HG02840 (cell line): Measurements from ENCODE around the gene RASD2.

ENCODE experiments used
- ATAC-seq: cut with Tn5 transposase; IDR thresholded peaks from one replicate; pipeline ENCODE4 v1.9.1; 2021; ENCODE audit warnings: mild to moderate bottlenecking, moderate library complexity, moderate number of reproducible peaks; ENCODE audit not compliant: unreplicated experiment, low FRiP score

Gene RASD2

DNA sequence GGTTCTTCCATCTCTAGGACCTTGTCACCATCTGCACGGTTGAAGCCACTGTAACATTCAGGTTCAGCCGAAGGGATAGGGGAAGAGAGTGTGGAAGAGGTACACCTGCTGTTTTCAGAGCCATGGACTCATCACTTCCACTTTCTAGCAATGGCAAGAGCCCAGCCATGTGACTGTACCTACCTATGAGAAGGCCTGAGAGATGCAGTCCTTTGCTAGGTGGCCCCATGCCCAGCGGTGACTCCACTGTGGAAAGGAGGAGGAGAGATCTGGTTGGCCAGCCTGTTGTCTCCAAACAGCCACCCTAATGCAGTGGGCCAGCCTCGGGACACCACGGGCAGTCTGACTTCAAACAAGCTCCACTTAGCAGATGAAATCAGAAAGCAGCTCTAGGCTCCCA lies 16.0 kb downstream of the RASD2 start:
- ATAC-seq, result no peak

DNA sequence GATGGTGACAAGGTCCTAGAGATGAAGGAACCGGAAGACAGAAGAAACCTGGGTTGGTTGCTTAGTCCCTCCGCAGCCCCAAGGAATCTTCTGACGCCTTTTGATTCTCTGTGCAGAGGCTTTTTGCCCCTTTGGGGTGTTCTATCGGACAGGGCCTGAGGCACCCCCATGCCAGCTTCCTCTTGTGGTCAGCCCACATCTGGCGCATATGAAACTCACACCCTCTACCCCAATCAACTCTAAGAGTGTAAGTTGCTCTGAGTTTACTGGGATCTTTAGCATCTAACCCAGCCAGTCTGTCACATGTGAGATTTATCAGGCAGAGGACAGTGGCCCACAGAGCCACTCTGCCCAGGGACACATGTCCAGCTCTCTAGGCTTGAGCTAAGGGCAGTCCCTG lies 17.4 kb downstream of the RASD2 start:
- no peak for ATAC-seq

DNA sequence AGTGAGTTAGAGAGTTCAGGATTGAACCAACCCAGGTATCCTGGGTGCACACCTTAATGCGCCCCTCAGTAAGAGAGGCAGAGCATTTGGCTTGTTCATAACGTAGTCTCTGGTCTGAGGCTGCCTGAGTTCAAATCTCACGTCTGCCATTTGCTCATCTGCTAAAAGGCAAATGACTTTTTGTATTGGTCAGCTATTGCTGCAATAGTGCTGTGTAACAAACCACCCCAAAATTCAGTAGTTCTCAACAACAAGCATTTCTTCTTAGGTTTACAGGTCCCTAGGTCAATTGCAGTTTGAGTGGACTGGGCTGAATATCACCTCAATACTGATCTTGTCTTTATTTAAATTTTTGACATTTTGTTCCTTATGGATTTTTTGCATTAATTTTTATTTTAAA lies 18.1 kb downstream of the RASD2 start:
- ATAC-seq, result no peak

DNA sequence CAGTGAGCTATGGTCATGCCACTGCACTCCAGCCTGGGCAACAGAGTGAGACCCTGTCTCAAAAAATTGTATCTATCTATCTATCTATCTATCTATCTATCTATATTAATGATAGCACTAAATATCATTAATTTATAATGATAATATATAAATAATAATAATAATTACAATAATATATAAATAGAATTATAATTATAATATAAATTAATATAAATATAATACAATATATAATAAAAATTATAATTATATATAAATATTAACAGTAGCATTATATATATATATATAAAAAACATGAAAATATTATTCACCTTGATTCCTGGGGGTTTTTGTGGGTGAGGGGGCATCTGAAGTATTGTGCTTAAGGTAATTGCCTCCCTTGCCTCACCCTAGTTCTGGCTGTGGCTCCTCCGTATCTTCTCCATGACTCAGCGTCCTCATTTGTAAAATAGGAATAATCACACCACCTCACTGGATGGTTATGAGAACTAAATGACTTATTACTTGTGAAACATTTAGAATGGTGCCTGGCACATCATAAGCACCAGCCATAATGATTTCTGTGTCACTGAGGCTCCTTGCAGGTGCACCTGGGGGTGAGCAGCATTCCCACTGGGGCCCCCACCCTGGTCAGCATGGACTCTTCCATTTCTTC lies 18.8 kb downstream of the RASD2 start:
- no peak for ATAC-seq

DNA sequence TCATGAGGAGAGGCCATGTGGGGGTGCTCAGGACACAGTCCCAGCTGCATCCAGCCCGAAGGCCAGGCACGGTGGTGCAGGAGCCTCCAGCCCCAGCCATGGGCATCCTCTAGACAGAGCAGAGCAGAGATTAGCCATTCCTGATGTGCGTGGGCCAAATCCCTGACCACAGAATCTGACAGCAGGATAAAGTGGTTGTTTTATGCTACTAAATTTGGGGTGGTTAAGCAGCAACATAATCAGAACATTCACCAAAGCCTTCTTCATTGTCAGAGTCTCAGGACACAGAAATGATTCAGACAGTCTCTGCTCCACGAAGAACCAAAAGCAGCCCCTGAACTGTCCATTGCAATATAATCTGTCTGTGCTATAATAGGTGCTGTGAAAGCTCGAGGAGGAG lies 19.7 kb downstream of the RASD2 start:
- no peak for ATAC-seq

DNA sequence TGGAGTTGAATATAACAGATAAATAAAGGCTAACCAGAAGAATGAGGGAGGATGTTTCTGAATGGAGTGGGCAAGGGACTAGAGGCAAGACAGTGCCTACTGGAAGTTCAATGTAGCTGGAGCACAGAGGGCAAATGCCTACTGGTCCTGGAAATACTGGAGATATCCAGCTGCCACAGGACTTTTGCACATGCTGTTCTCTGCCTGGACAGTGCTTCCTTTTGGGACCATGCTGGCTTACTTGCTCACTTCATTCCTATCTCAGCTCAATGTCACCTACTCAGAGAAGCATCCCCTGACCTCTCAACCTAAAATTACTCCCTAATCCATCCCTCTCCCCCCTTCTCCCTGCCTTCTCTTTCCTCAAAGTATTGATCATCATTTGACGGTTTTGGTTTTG lies 20.2 kb downstream of the RASD2 start:
- ATAC-seq, result no peak

DNA sequence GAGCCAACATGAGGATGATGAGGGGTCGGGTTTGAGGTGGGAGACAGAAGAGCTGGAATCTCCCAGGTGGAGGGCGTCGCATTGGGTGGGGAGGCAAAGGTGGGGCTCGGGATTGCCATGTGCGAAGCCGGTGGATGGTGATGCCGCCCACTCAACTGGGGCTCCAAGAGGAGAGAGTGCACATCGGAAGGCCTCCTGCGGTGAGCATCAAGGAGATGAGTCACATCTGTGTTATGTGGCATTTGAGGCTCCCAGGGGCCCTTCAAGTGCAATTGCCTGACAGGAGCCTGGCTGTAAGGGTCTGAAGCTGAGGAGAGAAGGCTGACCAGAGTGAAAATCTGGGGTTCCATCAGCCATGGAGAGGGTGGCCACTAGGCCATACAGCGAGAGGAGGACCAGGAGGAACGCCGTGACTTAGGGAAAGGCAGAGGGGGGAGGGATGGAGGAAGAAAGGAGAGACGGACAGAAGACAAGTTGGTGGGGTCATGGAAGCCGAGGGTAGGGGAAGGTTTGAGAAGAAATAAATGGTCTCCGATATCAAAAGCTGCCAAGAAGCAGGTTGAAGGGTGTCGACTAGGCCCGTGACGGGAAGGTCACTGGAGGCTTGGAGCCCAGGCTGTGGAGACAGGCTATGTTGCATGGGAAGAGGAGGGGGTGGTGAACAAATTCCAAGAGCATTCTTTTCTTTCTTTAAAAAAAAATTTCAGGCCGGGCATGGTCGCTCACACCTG lies 21.3 kb downstream of the RASD2 start:
- ATAC-seq, result no peak

DNA sequence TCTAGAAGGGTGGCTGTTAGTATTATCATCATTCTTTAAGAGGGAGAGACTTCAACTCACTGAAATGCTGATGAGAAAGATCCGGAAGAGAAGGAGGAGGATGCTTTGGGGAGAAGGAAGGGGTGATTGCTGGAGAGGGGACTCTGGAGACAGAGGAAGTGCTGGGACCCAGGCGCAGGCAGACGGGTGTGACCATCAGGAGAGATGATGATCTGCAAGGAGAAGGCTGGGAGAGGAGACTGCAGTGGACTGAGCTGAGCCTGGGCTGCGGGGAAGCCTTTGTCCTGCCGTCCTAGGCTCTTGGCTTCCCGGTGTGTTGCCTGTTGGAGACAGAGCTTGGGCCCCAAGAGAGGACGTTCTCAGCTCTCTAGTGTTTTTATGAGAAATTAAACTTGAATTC lies 22.6 kb downstream of the RASD2 start:
- no peak for ATAC-seq

DNA sequence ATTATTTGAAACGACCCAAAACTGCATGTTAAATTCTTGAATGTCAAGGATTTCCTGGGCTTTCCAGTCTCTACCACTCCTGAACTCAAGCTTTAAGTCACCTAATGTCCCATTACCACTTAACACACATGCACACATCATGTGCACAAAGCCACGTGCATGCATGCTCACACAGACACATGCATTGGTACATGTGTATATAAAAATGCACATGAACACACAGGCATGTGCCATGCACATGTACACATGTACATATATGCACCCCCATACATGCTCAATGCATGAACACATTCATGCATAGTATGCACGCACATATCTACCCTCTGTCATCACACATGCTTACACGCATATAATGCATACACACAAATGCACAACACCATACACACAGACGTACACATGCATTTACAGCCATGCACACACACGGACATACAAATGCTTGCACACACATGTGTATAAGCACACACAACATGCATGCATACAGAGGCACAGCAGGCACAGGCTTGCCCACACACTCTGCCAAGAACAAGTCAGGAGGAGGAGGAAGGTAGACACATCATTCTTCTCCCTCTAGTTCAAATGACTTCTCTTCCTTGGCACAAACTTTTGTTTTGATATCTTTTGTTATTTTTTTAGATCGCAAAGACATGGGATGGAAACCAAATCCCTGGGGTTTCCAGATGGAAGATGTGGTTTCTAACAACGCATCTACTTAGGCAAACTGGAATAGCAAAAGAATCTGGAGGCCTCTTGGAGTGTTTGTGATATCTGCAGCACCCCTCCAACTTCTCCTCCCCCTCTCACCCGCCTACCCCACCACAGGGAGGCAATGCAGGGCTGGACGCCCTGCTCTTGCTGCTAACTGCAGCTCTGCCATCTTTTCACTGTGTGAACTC lies 24.6 kb downstream of the RASD2 start:
- no peak for ATAC-seq

DNA sequence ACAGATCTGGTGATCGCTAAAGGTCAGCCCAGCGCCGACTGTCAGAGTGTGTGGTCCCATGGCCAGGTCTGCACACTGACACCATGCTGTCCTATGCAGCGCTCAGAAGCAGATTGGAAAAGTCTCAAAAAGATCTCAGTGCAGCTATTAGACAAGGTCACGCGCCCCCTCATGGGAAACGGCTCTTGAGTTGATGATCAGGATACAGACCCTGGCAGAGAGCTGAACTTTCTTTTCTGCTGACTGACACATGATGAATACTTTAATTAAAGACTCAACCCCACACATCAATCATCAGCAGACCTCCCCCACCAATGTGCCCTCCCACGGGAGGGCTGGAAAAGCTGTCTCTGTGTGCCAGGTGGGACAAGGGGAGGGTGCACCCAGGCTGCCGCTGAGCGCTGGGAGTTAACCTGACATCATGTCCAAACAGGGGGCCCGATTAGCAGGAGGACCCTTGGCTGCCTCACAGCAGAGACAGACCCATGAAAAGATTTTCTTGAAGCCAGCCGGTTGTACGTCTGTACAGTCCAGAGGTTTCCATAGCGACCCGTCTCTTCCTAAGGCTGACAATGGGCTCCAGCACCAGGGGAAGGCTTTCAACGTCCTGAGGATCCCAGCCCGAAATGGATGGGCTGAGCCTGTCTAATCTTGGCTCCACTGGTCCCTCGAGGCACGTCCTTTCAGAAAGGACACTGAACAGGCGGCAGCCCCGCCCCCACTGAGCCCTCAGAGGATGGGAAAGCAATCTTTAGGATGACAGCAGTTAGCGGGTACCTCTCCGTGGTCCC lies 26.9 kb downstream of the RASD2 start:
- ATAC-seq, result no peak

DNA sequence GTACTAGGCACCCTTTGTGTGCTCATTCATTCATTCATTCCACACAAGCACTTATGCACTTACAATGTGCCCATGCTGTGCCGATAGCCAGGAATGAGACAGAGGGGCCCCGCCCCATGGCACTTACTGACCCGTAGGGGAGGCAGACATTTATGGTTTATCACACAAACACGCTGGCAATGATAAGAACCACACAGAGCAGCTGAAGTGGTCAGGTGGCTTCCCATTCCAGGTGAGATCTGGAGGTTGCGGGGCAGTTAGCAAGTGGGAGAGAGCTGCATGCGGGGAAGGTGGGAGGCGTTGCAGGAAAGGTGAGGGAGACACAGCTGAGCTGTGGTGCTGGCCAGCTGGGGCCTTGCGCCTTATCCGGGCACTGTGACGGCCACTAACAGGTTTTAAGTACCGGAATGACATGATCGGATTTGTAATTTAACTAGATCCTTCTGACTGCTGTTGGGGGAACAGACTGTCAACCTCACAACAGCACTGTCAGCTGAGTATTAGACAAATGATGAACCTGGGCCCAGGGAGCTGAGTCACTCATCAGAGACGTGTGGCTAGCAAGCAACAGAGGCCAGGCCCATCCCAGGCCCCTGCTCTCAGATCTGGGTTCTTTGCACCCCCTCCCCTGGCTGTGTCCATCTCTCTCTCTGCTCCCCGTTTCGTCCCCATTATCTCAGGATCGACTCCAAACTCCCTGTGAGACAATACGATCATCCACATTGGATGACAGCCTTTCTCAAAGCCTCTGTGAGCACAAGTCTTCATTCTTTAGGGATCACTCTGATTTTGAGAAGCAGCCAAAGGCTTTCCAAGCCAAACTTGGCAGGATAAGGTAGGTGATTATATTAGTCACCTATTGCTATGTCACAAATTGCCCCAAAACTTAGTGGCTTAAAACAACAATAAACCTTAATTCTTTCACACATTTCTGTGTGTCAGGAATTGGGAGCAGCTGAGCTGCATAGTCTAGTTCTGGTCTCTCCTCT lies 28.4 kb downstream of the RASD2 start:
- no peak for ATAC-seq

DNA sequence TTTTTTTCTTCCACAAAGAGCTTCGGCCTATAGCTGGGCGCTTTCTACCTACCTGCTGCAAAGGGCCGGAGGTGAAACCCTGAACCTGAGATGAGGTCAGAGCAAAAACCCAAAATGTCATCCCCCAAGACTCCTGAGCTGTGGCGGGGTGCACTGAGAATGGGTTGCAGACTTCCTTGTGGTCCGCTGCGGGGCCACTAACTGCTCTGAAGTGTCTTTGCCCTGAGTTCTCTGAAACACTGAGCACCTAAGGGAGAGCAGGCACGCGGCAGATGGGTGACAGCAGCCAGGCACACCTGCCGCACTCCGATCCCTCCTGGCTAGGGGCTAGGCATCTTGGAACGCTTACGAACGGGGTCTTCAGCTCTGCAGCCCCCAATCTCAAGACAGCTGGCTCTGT lies 29.3 kb downstream of the RASD2 start:
- no peak for ATAC-seq

DNA sequence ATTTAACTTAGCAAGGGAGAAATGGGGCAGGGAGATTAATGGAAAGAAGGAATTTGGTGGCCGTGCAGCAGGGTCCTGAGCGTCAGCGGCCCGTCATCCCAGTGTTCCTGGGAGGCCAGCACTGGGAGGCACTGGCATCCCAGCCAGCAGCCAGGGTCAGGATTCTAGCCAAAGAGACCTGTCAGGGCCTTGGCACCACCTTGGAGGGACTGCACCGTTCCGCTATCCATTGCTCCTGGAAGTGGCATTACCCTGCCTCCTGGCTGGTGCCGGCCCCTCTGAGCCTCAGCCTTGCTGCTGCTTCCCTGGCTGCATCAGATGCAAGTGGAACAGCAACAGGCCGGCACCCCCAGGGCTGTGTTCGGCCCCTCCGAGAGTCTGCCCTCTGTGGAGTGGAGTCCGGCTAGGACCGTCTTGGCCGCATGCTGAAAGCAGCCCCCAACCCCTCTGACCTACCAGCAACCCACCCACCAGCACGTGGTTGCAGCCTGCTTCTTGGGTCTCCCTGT lies 30.1 kb downstream of the RASD2 start:
- ATAC-seq, result no peak

DNA sequence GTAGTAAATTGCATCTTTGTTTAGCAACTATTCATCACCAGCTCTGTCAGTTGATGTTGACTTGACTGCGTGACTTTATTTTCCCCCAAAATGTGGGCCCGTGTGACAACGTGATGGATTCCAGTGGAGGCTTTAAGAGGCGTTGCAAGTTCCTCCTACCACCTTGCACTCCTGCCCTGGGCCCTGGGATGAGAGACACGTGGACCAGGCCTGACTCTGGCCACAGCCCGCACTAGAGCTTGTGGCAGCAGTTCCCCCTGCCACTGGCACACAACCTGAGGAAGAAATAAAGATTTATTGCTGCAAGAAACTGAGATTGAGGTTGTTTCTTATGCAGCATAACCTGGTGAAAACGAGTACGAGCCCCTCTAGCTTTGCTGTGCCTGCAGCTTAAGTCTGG lies 31.9 kb downstream of the RASD2 start:
- ATAC-seq, result no peak

DNA sequence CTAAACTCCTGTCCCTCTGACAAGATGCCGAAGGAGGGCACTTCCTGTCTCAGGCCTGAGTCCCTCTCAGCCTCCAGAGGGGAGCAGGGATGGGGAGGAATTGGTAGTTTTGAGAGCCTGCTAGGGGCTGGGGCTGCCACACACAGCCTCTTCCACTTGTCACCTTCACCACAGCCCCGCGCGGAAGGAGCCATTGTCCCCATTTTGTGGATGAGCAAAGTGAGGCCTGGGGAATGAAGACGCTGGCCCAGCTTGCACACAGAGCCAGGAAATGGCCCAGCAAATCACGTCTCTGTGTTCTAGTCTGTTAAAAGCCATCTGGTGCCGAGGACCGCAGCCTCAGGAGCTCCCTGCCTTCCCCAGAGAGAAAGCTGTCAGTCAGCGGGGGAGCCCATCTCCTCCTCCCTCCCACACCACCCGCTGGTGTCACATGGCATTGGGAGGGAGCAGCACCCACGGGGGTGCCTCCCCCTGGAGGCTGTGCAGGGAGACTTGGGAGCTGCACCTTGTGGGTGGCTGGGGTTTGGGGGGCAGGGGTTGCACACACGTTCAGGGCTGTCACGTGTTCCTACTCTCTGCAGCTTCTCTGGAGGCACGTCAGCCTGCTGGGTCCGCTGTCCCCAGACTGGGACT lies 34.6 kb downstream of the RASD2 start:
- ATAC-seq, result no peak

DNA sequence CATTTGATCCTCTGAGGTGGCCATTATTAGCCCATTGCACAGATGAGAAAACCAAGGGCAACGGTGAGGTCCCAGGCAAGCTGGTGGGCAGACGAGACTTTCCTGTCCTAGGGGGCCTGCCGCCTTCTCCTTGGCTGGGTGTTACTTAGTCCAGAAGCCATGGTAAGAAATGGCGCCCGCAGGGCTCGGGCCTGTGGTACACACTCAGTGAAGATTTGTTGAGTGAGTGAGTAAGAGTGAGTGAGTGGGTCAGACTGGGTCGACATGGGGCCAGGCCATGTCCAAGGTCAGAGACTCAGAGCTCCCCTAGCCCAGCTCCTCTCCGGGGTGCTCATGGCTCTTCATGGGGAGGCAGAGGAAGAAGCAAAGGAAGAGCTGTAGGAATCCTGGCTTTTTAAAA lies 36.0 kb downstream of the RASD2 start:
- ATAC-seq, result no peak

DNA sequence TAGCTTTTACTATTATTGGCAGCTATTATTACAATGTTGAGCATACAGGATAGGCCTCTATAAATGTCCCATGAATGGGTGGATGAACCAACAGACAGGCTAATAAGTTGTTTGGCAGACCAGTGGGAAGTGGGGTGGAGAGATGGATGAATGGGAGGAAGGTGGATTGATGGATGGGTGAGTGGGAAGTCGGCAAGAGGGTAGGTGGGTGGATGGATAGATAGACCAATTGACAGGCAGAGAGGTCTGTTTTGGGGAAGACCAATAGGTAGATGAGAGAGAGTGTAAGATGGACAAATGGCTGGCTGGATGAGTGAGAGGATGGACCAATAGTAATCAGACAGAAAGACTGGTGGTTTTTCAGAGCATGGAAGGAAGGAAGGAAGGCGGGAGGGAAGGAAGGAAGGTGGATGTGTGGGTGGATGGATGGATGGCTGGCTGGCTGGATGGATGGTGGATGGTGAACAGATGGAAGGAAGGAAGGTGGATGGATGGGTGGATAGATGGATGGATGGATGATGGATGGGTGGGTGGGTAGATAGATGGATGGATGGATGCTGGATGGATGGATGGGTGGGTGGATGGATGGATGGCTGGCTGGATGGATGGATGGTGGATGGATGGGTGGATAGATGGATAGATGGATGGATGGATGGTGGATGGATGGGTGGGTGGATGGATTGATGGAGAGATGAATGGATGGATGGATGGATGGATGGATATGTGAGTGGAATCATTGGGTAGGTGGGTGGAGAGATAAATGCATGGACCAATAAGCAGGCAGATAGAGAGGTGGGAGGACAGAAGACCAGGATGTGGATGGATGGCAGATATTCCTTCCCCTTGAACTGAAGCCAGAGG lies 37.4 kb downstream of the RASD2 start:
- no peak for ATAC-seq
